ENCODE data around the gene SETD5. TPM values are rescaled to one million over a fixed set of nuclear protein-coding genes. Genes with fewer than 3 reads are reported as not detected.

SETD5 gene
- total and polyA plus RNA-seq, 2 of the 4 experiments (the other 2 are of a cell fraction): 42.7 to 62.9 TPM

DNA sequence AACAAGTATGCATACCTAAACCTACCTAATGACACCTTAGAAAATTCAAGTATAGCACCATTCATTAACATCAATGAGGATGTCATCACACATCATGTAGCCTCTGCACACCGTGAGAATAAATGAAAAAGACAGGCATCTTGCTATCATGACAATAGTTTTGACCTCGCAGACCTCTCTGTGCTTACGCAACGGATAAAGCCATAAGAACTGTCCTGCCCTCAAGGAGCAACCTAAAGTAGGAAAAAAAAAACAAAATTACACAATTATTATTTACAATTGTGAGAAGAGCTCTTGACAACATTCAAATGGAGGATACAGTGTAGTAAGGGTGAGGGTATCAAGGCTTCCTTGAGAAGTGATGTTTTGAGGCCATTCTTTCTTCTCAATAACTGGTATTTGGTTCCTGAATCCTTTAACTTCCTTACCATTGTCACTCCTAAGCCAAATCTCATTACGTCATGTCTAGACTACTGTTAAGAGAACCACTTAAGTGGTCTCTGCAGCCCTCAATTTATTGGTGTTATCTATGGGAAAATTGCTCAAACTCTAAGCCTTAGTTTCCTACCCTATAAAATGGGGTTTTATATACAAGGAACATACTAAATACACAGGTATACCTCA, 7.0 kb upstream of the SETD5 start:
- no peak overlapping the region for H4K91ac ChIP-seq (ENCODE audit: insufficient read depth, low read depth, low read length)
- H3K27me3 ChIP-seq (ENCODE audit: control insufficient read depth, insufficient read depth, low read length): no peaks in the 10 kb centered on the region
- H3K27ac ChIP-seq (ENCODE audit: insufficient read depth, low read length): no peak overlapping the region
- dilution Hi-C loops (cut with HindIII; ENCODE audit: low sequenced_read_pairs, unreplicated experiment) (no loop called here), in situ Hi-C loops (cut with MboI; ENCODE audit: low sequenced_read_pairs) (no loop called here), intact Hi-C loops (cut with micrococcal nuclease) (no loop called here)
- no peak for TF ChIP-seq MXI1 (IDR thresholded peaks at IDR 0.05; ENCODE audit: borderline replicate concordance, low read depth, low read length)
- TF ChIP-seq CEBPB (IDR thresholded peaks at IDR 0.05; ENCODE audit: low read depth, low read length): peak; percentile 9; the same call in 1 of the 2 replicates
- H2BK5ac ChIP-seq (ENCODE audit: low read depth, low read length, poor library complexity, severe bottlenecking): no peak overlapping the region
- H3K23ac ChIP-seq (ENCODE audit: low read depth, low read length): no peak overlapping the region
- H4K20me1 ChIP-seq (ENCODE audit: insufficient read depth, low read length): peaks cover 76% of the 10 kb centered on the region
- no peak overlapping the region for H2AK5ac ChIP-seq (ENCODE audit: low read depth, low read length)
- no peak overlapping the region for H3K9ac ChIP-seq (ENCODE audit: low read depth, low read length)
- H3K18ac ChIP-seq (ENCODE audit: low read depth, low read length): no peak overlapping the region
- H4K5ac ChIP-seq (ENCODE audit: low read depth, low read length): no peak overlapping the region
- H2BK120ac ChIP-seq (ENCODE audit: low read depth, low read length): no peak overlapping the region
- DNase-seq: no peak
- no peak overlapping the region for H2BK20ac ChIP-seq (ENCODE audit: low read depth, low read length)
- H3K36me3 ChIP-seq (ENCODE audit: control insufficient read depth, insufficient read depth, low read length): peaks cover 49% of the 10 kb centered on the region
- H3K4me3 ChIP-seq (ENCODE audit: insufficient read depth, low read depth, low read length): no peak overlapping the region
- no peak overlapping the region for H2AK9ac ChIP-seq (replicated peaks; ENCODE audit: low read depth, low read length, poor library complexity)
- H3K14ac ChIP-seq (replicated peaks; ENCODE audit: low read depth, low read length): no peak overlapping the region
- H3K56ac ChIP-seq (ENCODE audit: extremely low read depth, insufficient read depth, low read length): no peak overlapping the region
- peaks cover 2% of the 10 kb centered on the region; the same call in 1 of the 2 replicates for H3K4me1 ChIP-seq (ENCODE audit: control insufficient read depth, insufficient read depth, low read length)
- no TSS peak for BruUV-seq (replicated peaks)
- no peak overlapping the region for H2BK15ac ChIP-seq (ENCODE audit: low read depth, low read length)
- no CpG with 5 or more reads among the region's 5 CpGs for WGBS, 2 experiments (ENCODE audit: extremely low coverage in 2 of 2, insufficient read length in 1 of 2)
- H3K79me1 ChIP-seq (ENCODE audit: low read depth in 1 of 2, low read length in 2 of 2): peaks cover 15 to 58% of the 10 kb centered on the region in 2 experiments
- H3K9me1 ChIP-seq (ENCODE audit: insufficient read depth, low read length): no peaks in the 10 kb centered on the region
- H3K9me3 ChIP-seq (ENCODE audit: control insufficient read depth, insufficient read depth, low read length): no peaks in the 10 kb centered on the region
- no peak overlapping the region for H4K8ac ChIP-seq (ENCODE audit: low read depth in 2 of 2, low read length in 2 of 2)
- ChIA-PET CTCF (interaction anchor here (0.6 kb wide), 1 partner anchor 113 kb away, joined by 3 read pairs; no protein-coding TSS in a partner anchor), POLR2A (ENCODE audit: unreplicated experiment) (no interaction called here)
- H2AFZ ChIP-seq (replicated peaks; ENCODE audit: low read length, poor library complexity): no peak overlapping the region
- no peak overlapping the region for H3K4me2 ChIP-seq (ENCODE audit: low read depth, low read length)
- no peak overlapping the region for H3K4ac ChIP-seq (ENCODE audit: low read depth, low read length)
- ATAC-seq (ENCODE audit: low read depth): no peak

All from IMR-90 (cell line).